ENCODE data around the gene ARHGEF17.

DNA sequence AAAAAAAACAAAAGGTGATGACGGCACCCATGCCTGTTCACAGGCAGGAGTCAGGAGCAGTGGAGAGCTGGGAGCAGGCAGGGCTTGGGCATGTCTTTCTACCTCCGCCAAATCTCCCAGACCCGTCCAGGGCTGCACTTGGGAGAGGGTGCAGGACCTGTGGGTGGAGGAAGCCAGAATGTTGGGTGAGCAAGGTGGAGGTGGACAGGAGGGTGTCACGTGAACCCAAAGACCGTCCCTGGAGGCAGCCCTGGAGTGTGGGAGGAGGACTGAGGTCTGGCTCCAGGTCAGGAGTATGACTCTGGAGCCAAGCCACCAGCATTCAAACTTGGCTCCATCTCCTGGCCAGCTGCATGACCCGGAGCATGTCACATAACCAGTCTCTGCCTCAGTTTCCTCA lies 41.6 kb downstream of the ARHGEF17 start:
- TF ChIP-seq, protein P1, sequence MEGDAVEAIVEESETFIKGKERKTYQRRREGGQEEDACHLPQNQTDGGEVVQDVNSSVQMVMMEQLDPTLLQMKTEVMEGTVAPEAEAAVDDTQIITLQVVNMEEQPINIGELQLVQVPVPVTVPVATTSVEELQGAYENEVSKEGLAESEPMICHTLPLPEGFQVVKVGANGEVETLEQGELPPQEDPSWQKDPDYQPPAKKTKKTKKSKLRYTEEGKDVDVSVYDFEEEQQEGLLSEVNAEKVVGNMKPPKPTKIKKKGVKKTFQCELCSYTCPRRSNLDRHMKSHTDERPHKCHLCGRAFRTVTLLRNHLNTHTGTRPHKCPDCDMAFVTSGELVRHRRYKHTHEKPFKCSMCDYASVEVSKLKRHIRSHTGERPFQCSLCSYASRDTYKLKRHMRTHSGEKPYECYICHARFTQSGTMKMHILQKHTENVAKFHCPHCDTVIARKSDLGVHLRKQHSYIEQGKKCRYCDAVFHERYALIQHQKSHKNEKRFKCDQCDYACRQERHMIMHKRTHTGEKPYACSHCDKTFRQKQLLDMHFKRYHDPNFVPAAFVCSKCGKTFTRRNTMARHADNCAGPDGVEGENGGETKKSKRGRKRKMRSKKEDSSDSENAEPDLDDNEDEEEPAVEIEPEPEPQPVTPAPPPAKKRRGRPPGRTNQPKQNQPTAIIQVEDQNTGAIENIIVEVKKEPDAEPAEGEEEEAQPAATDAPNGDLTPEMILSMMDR (conservative IDR thresholded peaks at IDR 0.05 in 1 of 2, IDR thresholded peaks at IDR 0.05 in 1 of 2; ENCODE audit: extremely low read depth in 1 of 2, insufficient read depth in 1 of 2, low read depth in 1 of 2, low read length in 2 of 2), result no peak
- TF ChIP-seq EZH2 (IDR thresholded peaks at IDR 0.05; ENCODE audit: borderline replicate concordance, low read length), result no peak

Data from mammary epithelial cell (primary cell).